ENCODE results near the gene SAFB. TPM values are rescaled to one million over a fixed set of nuclear protein-coding genes. Genes with fewer than 3 reads are reported as not detected.

The SAFB gene
- total RNA-seq, 1 experiment from 2014 or later, result 68.7 TPM

GRCh38 chr19:5587071-5587455, 35.8 kb upstream of the SAFB start:
- no peak overlapping the region for H3K27ac ChIP-seq
- H2AFZ ChIP-seq, result no peak overlapping the region
- ChIA-PET CTCF (interaction anchor here (0.6 kb wide), 1 partner anchor 1319 kb away, joined by 8 read pairs; no protein-coding TSS in a partner anchor), POLR2A (ENCODE audit: unreplicated experiment) (no interaction called here)
- H3K36me3 ChIP-seq (ENCODE audit: low read depth), result no peaks in the 10 kb centered on the region
- H3K9me2 ChIP-seq (ENCODE audit: insufficient read depth), result no peaks in the 10 kb centered on the region
- H3F3A ChIP-seq (ENCODE audit: insufficient read depth, low read depth), result no peaks in the 10 kb centered on the region
- no peaks in the 10 kb centered on the region for H3K79me2 ChIP-seq (ENCODE audit: low read depth)
- BruUV-seq (replicated peaks), result no TSS peak
- H3K4me3 ChIP-seq, result no peak overlapping the region
- H3K4me1 ChIP-seq (replicated peaks; ENCODE audit: insufficient read depth), result no peaks in the 10 kb centered on the region
- intact Hi-C loops (cut with micrococcal nuclease; ENCODE audit: unreplicated experiment), result no loop called here
- no peaks in the 10 kb centered on the region for H3K27me3 ChIP-seq (ENCODE audit: insufficient read depth, low read depth)
- H3K4me2 ChIP-seq, result no peak overlapping the region
- TF ChIP-seq, protein P1, sequence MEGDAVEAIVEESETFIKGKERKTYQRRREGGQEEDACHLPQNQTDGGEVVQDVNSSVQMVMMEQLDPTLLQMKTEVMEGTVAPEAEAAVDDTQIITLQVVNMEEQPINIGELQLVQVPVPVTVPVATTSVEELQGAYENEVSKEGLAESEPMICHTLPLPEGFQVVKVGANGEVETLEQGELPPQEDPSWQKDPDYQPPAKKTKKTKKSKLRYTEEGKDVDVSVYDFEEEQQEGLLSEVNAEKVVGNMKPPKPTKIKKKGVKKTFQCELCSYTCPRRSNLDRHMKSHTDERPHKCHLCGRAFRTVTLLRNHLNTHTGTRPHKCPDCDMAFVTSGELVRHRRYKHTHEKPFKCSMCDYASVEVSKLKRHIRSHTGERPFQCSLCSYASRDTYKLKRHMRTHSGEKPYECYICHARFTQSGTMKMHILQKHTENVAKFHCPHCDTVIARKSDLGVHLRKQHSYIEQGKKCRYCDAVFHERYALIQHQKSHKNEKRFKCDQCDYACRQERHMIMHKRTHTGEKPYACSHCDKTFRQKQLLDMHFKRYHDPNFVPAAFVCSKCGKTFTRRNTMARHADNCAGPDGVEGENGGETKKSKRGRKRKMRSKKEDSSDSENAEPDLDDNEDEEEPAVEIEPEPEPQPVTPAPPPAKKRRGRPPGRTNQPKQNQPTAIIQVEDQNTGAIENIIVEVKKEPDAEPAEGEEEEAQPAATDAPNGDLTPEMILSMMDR (conservative IDR thresholded peaks at IDR 0.05), result no peak
- no peak for TF ChIP-seq EZH2 (IDR thresholded peaks at IDR 0.05; ENCODE audit: low read depth)
- DNase-seq, result no peak
- no peaks in the 10 kb centered on the region for H3K9me3 ChIP-seq (ENCODE audit: insufficient read depth, low read depth)
- no peaks in the 10 kb centered on the region for H4K20me1 ChIP-seq (ENCODE audit: insufficient read depth)

- no peaks in the 10 kb centered on the region for H3K4me1 ChIP-seq (replicated peaks; ENCODE audit: insufficient read depth)
- H3F3A ChIP-seq (ENCODE audit: insufficient read depth, low read depth), result no peaks in the 10 kb centered on the region
- H3K36me3 ChIP-seq (ENCODE audit: low read depth), result no peaks in the 10 kb centered on the region
- H2AFZ ChIP-seq, result no peak overlapping the region
- CTCF ChIA-PET, result interaction anchor here (0.6 kb wide), 1 partner anchor 1320 kb away, joined by 8 read pairs; no protein-coding TSS in a partner anchor
- BruUV-seq (replicated peaks), result no TSS peak
- H3K4me2 ChIP-seq, result no peak overlapping the region
- H3K9me3 ChIP-seq (ENCODE audit: insufficient read depth, low read depth), result no peaks in the 10 kb centered on the region
- no peak overlapping the region for H3K4me3 ChIP-seq
- no peak for TF ChIP-seq EZH2 (IDR thresholded peaks at IDR 0.05; ENCODE audit: low read depth)
- TF ChIP-seq, protein P1 (conservative IDR thresholded peaks at IDR 0.05), result no peak
- no peaks in the 10 kb centered on the region for H3K79me2 ChIP-seq (ENCODE audit: low read depth)
- no peaks in the 10 kb centered on the region for H3K27me3 ChIP-seq (ENCODE audit: insufficient read depth, low read depth)
- no peaks in the 10 kb centered on the region for H4K20me1 ChIP-seq (ENCODE audit: insufficient read depth)
- intact Hi-C loops (cut with micrococcal nuclease; ENCODE audit: unreplicated experiment), result no loop called here
- POLR2A ChIA-PET (ENCODE audit: unreplicated experiment), result no interaction called here
- no peak for DNase-seq
- no peak overlapping the region for H3K27ac ChIP-seq
- H3K9me2 ChIP-seq (ENCODE audit: insufficient read depth), result no peaks in the 10 kb centered on the region
Observed at GRCh38 chr19:5587661-5588060, 35.2 kb upstream of the SAFB start.

GRCh38 chr19:5588441-5588840, 34.4 kb upstream of the SAFB start:
- Histone ChIP-seq H3F3A (ENCODE audit: insufficient read depth, low read depth) (no peaks in the 10 kb centered on the region), H3K4me1 (replicated peaks; ENCODE audit: insufficient read depth) (no peaks in the 10 kb centered on the region), H3K27me3 (ENCODE audit: insufficient read depth, low read depth) (no peaks in the 10 kb centered on the region), H3K79me2 (ENCODE audit: low read depth) (no peaks in the 10 kb centered on the region), H3K4me2 (no peak overlapping the region), H3K9me2 (ENCODE audit: insufficient read depth) (no peaks in the 10 kb centered on the region), H2AFZ (no peak overlapping the region), H3K36me3 (ENCODE audit: low read depth) (no peaks in the 10 kb centered on the region), H4K20me1 (ENCODE audit: insufficient read depth) (no peaks in the 10 kb centered on the region), H3K4me3 (no peak overlapping the region), H3K27ac (no peak overlapping the region), H3K9me3 (ENCODE audit: insufficient read depth, low read depth) (no peaks in the 10 kb centered on the region)
- ChIA-PET CTCF (no interaction called here), POLR2A (ENCODE audit: unreplicated experiment) (no interaction called here)
- no TSS peak for BruUV-seq (replicated peaks)
- TF ChIP-seq EZH2 (IDR thresholded peaks at IDR 0.05; ENCODE audit: low read depth), result no peak
- TF ChIP-seq, protein P1 (conservative IDR thresholded peaks at IDR 0.05), result no peak
- no peak for DNase-seq
- intact Hi-C loops (cut with micrococcal nuclease; ENCODE audit: unreplicated experiment), result no loop called here

All from PC-9 (cell line).